Uterus (tissue), 4 donors: ENCODE results near the gene SRCIN1. TPM values are rescaled to one million over a fixed set of nuclear protein-coding genes. Genes with fewer than 3 reads are reported as not detected.

Source experiments
- DNase-seq, 2 donors: peaks; one replicate each; pipeline ENCODE4 v3.0.0-alpha.2; 2019 to 2020
- H3K27ac ChIP-seq, 2 donors: fragments of 200-600 bp; sonication (generic); 1 replicate in 1 of 2; 2 replicates in 1 of 2; pipeline ENCODE4 v1.5.1; 2016 to 2018
- H3K27me3 ChIP-seq, 2 donors: fragments of 200-600 bp; sonication (generic); one replicate each; pipeline ENCODE4 v1.5.1; 2018 to 2019; ENCODE audit warnings: control low read depth in 1 of 2
- H3K36me3 ChIP-seq, 2 donors: fragments of 200-600 bp; sonication (generic); one replicate each; pipeline ENCODE4 v1.5.1; 2019; ENCODE audit warnings: control low read depth in 1 of 2
- H3K4me1 ChIP-seq, 2 donors: fragments of 200-600 bp; sonication (generic); one replicate each; pipeline ENCODE4 v1.5.1; 2018 to 2019; ENCODE audit warnings: control low read depth in 1 of 2
- H3K4me3 ChIP-seq, 2 donors: fragments of 200-600 bp; sonication (generic); 1 replicate in 1 of 2; 2 replicates in 1 of 2; pipeline ENCODE4 v1.5.1; 2018 to 2019; ENCODE audit warnings: mild to moderate bottlenecking in 1 of 2
- H3K9me3 ChIP-seq, 2 donors: fragments of 200-600 bp; sonication (generic); one replicate each; pipeline ENCODE4 v1.5.1; 2019; ENCODE audit warnings: control low read depth in 1 of 2
- POLR2A ChIP-seq, 2 donors: fragments of 450-650 bp; IDR thresholded peaks; one replicate each; pipeline ENCODE4 v1.6.1; 2016; ENCODE audit warnings: antibody characterized with exemption in 2 of 2, mild to moderate bottlenecking in 1 of 2, moderate library complexity in 1 of 2
- intact Hi-C: fragments of 100-400 bp; cut with DNase I; formaldehyde crosslinking; loops from one replicate; pipeline ENCODE4 v1.15.1; 2023; ENCODE audit warnings: low total_unique reads
- total RNA-seq, 4 donors: library from RNA; depleted of rRNA in 3 of 4; stranded (reverse); fragments of >200 nt in 3 of 4; gene quantifications; one replicate each; pipeline versions ENCODE4 v1.1.0 to v1.2.4, GENCODE V29; 2014 to 2023
- TF ChIP-seq, protein P1 (sequence below), 4 experiments: fragments of 200-600 bp in 2 of 4; fragments of 450-650 bp in 2 of 4; sonication (generic) in 2 of 4; IDR thresholded peaks; one replicate each; pipeline ENCODE4 v1.5.1; 2016 to 2019; ENCODE audit warnings: antibody characterized with exemption in 4 of 4, mild to moderate bottlenecking in 2 of 4, moderate library complexity in 1 of 4
- donor health status: DM: yes; HTN: yes; CAD: no.

The SRCIN1 gene
- total RNA-seq, 4 donors from 2014 or later: 3.4 to 6.6 TPM; not detected in 2

DNA sequence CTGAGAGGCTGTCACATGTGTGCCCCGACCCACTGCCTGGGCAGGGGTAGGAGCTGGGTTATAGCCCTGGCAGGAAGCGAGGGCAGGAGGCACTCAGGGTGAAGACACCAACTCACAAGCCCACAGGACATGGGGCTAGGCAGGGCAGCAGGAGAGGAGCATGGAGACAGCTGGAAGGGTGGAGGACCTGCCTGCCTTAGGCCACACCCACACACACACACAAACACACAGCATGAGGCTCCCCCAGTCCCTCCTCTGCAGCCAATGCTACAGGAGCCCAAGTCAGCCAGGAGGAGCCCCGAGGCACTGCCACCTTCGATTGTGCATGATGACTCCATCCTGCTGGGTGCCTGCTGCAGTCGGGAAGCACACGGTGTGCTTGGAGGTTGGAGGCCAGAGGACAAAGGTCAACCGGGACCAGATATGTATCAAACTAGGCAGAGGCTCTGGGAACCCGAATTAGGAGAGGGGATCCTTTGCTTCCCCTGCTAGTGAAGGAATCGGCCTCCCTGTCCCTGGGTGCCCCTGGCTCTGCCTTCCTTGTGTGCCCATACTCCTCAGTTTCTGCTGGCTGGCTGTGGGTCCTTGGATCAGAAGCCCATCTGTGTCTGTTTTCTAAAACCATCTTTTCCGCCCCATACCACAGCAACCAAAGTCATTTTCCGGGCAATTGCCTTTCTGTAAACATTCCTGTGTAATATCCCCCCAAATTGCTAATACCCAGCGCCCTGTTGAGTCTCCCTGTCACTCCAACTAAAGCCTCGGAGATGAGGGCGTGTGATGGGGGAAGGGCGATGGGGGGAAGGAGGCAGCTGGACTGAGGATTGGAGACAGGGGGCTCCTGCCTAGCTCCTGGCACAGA is 20.5 kb downstream of the SRCIN1 start:
- Histone ChIP-seq H3K36me3 (no peaks in the 10 kb centered on the region), H3K9me3 (no peaks in the 10 kb centered on the region), H3K4me1 (no peaks in the 10 kb centered on the region), H3K27ac (no peak overlapping the region), H3K27me3 (no peaks in the 10 kb centered on the region), H3K4me3 (no peak overlapping the region)
- TF ChIP-seq POLR2A (IDR thresholded peaks at IDR 0.05): no peak
- TF ChIP-seq, protein P1, sequence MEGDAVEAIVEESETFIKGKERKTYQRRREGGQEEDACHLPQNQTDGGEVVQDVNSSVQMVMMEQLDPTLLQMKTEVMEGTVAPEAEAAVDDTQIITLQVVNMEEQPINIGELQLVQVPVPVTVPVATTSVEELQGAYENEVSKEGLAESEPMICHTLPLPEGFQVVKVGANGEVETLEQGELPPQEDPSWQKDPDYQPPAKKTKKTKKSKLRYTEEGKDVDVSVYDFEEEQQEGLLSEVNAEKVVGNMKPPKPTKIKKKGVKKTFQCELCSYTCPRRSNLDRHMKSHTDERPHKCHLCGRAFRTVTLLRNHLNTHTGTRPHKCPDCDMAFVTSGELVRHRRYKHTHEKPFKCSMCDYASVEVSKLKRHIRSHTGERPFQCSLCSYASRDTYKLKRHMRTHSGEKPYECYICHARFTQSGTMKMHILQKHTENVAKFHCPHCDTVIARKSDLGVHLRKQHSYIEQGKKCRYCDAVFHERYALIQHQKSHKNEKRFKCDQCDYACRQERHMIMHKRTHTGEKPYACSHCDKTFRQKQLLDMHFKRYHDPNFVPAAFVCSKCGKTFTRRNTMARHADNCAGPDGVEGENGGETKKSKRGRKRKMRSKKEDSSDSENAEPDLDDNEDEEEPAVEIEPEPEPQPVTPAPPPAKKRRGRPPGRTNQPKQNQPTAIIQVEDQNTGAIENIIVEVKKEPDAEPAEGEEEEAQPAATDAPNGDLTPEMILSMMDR (IDR thresholded peaks at IDR 0.05): no peak
- intact Hi-C loops: no loop called here
- DNase-seq: no peak

- intact Hi-C loops: no loop called here
Measured at GRCh38 chr17:38584350-38584925, 21.3 kb downstream of the SRCIN1 start.

GRCh38 chr17:38583828-38584349 is 21.9 kb downstream of the SRCIN1 start:
- H3K27me3 ChIP-seq: peaks cover 0 to under 1% of the 10 kb centered on the region in 2 donors
- intact Hi-C loops: no loop called here
- H3K4me1 ChIP-seq: no peaks in the 10 kb centered on the region
- no peak overlapping the region for H3K27ac ChIP-seq
- no peaks in the 10 kb centered on the region for H3K36me3 ChIP-seq
- H3K9me3 ChIP-seq: no peaks in the 10 kb centered on the region
- DNase-seq: no peak
- TF ChIP-seq POLR2A (IDR thresholded peaks at IDR 0.05): no peak
- TF ChIP-seq, protein P1 (IDR thresholded peaks at IDR 0.05): no peak
- H3K4me3 ChIP-seq: no peak overlapping the region

More at GRCh38 chr17:38584350-38584925, 21.3 kb downstream of the SRCIN1 start:
- no peak for TF ChIP-seq POLR2A (IDR thresholded peaks at IDR 0.05)
- TF ChIP-seq, protein P1 (IDR thresholded peaks at IDR 0.05): peak; percentile 81 to 86 (median 82)
- peak; percentile 31 to 53 for DNase-seq
- Histone ChIP-seq H3K4me3 (no peak overlapping the region), H3K4me1 (no peaks in the 10 kb centered on the region), H3K9me3 (no peaks in the 10 kb centered on the region), H3K36me3 (no peaks in the 10 kb centered on the region), H3K27me3 (no peaks in the 10 kb centered on the region), H3K27ac (no peak overlapping the region)

DNA sequence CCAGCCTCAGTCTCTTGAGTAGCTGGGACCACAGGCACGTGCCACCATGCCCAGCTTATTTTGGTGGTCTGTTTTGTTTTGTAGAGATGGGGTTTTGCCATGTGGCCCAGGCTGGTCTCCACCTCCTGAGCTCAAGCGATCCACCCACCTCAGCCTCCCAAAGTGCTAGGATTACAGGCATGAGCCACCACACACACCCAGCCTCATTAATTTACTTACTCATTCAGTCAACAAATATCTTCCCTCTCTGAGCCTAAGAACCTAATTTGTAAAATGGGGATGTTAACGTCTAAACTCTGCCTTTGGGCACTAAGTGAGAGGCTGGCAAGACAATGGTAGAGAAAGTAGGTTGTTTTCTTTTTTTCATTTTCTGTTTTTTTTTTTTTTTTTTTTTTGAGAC is 22.6 kb downstream of the SRCIN1 start:
- Histone ChIP-seq H3K4me3 (no peak overlapping the region), H3K4me1 (no peaks in the 10 kb centered on the region), H3K36me3 (no peaks in the 10 kb centered on the region), H3K27ac (no peak overlapping the region), H3K27me3 (peaks cover 0 to 8% of the 10 kb centered on the region in 2 donors), H3K9me3 (no peaks in the 10 kb centered on the region)
- no peak for DNase-seq
- intact Hi-C loops: no loop called here
- no peak for TF ChIP-seq POLR2A (IDR thresholded peaks at IDR 0.05)
- TF ChIP-seq, protein P1 (IDR thresholded peaks at IDR 0.05): no peak

DNA sequence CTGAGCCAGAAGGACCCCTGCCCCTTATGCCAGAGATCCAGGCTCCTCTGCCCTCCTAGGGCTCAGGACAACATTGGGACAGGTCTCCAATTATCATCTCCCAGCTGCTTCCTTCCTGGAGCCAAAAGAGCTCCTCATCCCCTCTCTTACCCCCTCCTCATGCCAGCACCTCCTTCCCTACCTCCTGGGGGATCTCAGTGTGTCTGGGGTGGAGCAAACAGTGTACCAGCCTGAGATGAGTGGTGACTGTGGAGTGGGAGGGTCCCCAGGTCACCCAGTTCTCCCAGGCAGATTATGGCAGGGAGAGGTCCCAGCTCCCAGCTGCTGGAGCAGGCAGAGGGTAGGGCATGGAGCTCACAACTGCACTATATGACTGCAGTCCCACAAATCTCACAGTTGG is 23.7 kb downstream of the SRCIN1 start:
- intact Hi-C loops: no loop called here
- TF ChIP-seq, protein P1 (IDR thresholded peaks at IDR 0.05): no peak
- TF ChIP-seq POLR2A (IDR thresholded peaks at IDR 0.05): no peak
- H3K27me3 ChIP-seq: peaks cover 0 to 19% of the 10 kb centered on the region in 2 donors
- no peaks in the 10 kb centered on the region for H3K4me1 ChIP-seq
- no peak for DNase-seq
- no peaks in the 10 kb centered on the region for H3K9me3 ChIP-seq
- H3K4me3 ChIP-seq: no peak overlapping the region
- no peaks in the 10 kb centered on the region for H3K36me3 ChIP-seq
- no peak overlapping the region for H3K27ac ChIP-seq
